A549 (cell line): Measurements from ENCODE around the gene SLPI.

Experiments
- CHD2 ChIP-seq: fragments of 150-350 bp; IDR thresholded peaks from 2 replicates; pipeline ENCODE4 v1.6.1; 2014; ENCODE audit warnings: low read length; ENCODE audit not compliant: partially characterized antibody
- CTCF ChIP-seq: fragments of >200 bp; sonication (Bioruptor Twin); formaldehyde crosslinking; IDR thresholded peaks from 3 replicates; pipeline ENCODE4 v1.5.1; 2016
- ELK1 ChIP-seq: fragments of 150-350 bp; IDR thresholded peaks from 2 replicates; pipeline ENCODE4 v1.6.1; 2014; ENCODE audit warnings: low read depth, mild to moderate bottlenecking, low read length
- EP300 ChIP-seq, 2 experiments: fragments of >200 bp; sonication (Bioruptor Twin); formaldehyde crosslinking; IDR thresholded peaks; 2 replicates in 1 of 2; 3 replicates in 1 of 2; pipeline ENCODE4 v1.6.1; 2016 to 2017
- ESRRA ChIP-seq: fragments of 150-350 bp; IDR thresholded peaks from 2 replicates; pipeline ENCODE4 v1.6.1; 2014; ENCODE audit warnings: mild to moderate bottlenecking, low read length, borderline replicate concordance
- HMGXB4 ChIP-seq: fragments of 250-450 bp; sonication (Bioruptor Pico); IDR thresholded peaks from 2 replicates; pipeline ENCODE4 v1.5.0; 2021; ENCODE audit warnings: mild to moderate bottlenecking, moderate library complexity, borderline replicate concordance
- MYC ChIP-seq: IDR thresholded peaks from 2 replicates; pipeline ENCODE4 v1.6.1; 2012; ENCODE audit warnings: mild to moderate bottlenecking, inconsistent platforms, low read length, improper control_type of control experiment, borderline replicate concordance
- POLR2A ChIP-seq: IDR thresholded peaks from 2 replicates; pipeline ENCODE4 v1.6.1; 2012; ENCODE audit warnings: mild to moderate bottlenecking, low read length
- RAD21 ChIP-seq, 2 experiments: fragments of >200 bp in 1 of 2; sonication (Bioruptor Twin) in 1 of 2; formaldehyde crosslinking in 1 of 2; IDR thresholded peaks in 1 of 2; conservative IDR thresholded peaks in 1 of 2; 2 replicates in 1 of 2; 3 replicates in 1 of 2; pipeline ENCODE4 v1.6.1; 2012 to 2018; ENCODE audit warnings: inconsistent platforms in 1 of 2
- REST ChIP-seq: fragments of 200-600 bp; sonication (generic); IDR thresholded peaks from 2 replicates; pipeline ENCODE4 v1.6.1; 2016; ENCODE audit warnings: antibody characterized with exemption, mild to moderate bottlenecking, moderate library complexity
- SMC3 ChIP-seq: fragments of >200 bp; sonication (Bioruptor Twin); formaldehyde crosslinking; IDR thresholded peaks from 3 replicates; pipeline ENCODE4 v1.6.1; 2018; ENCODE audit warnings: inconsistent platforms

GRCh38 chr20:45248609-45249008, 5.8 kb downstream of the SLPI start:
- TF ChIP-seq CTCF = no peak
- no peak for TF ChIP-seq SMC3
- no peak for TF ChIP-seq CHD2
- no peak for TF ChIP-seq EP300 (IDR thresholded peaks at IDR 0.05)
- TF ChIP-seq RAD21 (conservative IDR thresholded peaks at IDR 0.05 in 1 of 2, IDR thresholded peaks at IDR 0.05 in 1 of 2) = no peak
- TF ChIP-seq HMGXB4 (CRISPR knock-in tag) = no peak
- TF ChIP-seq ELK1 = no peak
- no peak for TF ChIP-seq REST
- no peak for TF ChIP-seq ESRRA
- no peak for TF ChIP-seq MYC
- no peak for TF ChIP-seq POLR2A
